ENCODE results near the gene PBLD.

DNA sequence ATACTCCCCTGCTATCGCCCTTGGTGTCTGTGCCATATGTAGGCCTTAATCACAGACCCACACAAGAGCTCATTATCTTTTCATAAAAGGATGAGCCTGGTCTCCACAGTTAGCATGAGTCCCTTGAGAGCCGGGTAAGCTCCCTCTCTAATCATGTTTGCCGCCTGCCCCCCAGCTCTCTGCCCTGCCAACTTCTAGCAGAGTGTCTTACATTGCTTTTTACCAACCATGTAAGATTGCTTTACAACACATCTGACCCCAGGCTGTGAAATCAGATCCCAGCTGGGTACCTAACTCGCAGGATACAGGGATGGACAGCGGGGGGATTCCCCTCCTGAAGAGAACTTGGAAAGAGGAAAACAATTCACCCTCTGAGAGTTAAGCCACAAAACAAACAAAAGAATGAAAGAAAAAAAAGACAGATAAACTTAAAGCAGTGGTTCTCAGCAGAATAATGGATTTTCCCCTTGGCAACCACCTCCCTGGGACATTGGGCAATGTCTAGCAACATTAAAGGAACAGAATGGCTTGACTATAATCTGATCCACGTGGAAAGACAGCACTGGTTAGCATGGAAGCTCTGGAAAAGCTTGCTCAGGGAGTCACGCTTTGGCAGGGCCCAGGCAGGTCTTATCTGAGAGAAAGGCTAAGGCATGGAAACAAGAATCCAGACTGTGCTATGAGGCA is 61.4 kb downstream of the PBLD start:
- TF ChIP-seq, protein P1, sequence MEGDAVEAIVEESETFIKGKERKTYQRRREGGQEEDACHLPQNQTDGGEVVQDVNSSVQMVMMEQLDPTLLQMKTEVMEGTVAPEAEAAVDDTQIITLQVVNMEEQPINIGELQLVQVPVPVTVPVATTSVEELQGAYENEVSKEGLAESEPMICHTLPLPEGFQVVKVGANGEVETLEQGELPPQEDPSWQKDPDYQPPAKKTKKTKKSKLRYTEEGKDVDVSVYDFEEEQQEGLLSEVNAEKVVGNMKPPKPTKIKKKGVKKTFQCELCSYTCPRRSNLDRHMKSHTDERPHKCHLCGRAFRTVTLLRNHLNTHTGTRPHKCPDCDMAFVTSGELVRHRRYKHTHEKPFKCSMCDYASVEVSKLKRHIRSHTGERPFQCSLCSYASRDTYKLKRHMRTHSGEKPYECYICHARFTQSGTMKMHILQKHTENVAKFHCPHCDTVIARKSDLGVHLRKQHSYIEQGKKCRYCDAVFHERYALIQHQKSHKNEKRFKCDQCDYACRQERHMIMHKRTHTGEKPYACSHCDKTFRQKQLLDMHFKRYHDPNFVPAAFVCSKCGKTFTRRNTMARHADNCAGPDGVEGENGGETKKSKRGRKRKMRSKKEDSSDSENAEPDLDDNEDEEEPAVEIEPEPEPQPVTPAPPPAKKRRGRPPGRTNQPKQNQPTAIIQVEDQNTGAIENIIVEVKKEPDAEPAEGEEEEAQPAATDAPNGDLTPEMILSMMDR (IDR thresholded peaks at IDR 0.05; ENCODE audit: low read depth, low read length) = no peak
- TF ChIP-seq MYC (IDR thresholded peaks at IDR 0.05; ENCODE audit: low read depth, low read length) = no peak

Measured in NB4 (cell line).